ENCODE results near the gene ZNF425. TPM values are rescaled to one million over a fixed set of nuclear protein-coding genes. Genes with fewer than 3 reads are reported as not detected.

Gene ZNF425
- total RNA-seq (1 to 10 TPM in 3 of 9 donors, under 1 TPM in 6; 0.21 to 1.6 (median 0.92) TPM), polyA plus RNA-seq (under 1 TPM; 0.27 to 0.30 TPM)
- long read RNA-seq, donor 1, partial matches to known transcripts: 0 of 1 reads
- long read RNA-seq, donor 1, other reads (novel, unspliced or antisense): 0 of 1 reads
- long read RNA-seq, donor 2, partial matches to known transcripts: 0 of 7 reads
- long read RNA-seq, donor 2, other reads (novel, unspliced or antisense): 3 of 7 reads
- long read RNA-seq, donor 3: 0 reads

GRCh38 chr7:149125863-149126661 is at the start of gene ZNF425:
Gene ZNF425, minus strand, starts transcription at chr7:149126324. Its CDS starts 111 bp downstream, at chr7:149126213.
- peak within 1 kb of the TSS; percentile 94 to 99 (median 96) for H3K27ac ChIP-seq
- peaks cover 0 to 21% (median 10%) of the 10 kb centered on the region in 12 donors for H3K4me1 ChIP-seq
- 0 to 1% (median 0%) methylated on average over 59 to 72 of the region's 72 CpGs for WGBS, 4 donors
- peaks cover 0 to 11% (median 8%) of the 10 kb centered on the region in 12 donors for H3K9me3 ChIP-seq
- TF ChIP-seq, protein P1, sequence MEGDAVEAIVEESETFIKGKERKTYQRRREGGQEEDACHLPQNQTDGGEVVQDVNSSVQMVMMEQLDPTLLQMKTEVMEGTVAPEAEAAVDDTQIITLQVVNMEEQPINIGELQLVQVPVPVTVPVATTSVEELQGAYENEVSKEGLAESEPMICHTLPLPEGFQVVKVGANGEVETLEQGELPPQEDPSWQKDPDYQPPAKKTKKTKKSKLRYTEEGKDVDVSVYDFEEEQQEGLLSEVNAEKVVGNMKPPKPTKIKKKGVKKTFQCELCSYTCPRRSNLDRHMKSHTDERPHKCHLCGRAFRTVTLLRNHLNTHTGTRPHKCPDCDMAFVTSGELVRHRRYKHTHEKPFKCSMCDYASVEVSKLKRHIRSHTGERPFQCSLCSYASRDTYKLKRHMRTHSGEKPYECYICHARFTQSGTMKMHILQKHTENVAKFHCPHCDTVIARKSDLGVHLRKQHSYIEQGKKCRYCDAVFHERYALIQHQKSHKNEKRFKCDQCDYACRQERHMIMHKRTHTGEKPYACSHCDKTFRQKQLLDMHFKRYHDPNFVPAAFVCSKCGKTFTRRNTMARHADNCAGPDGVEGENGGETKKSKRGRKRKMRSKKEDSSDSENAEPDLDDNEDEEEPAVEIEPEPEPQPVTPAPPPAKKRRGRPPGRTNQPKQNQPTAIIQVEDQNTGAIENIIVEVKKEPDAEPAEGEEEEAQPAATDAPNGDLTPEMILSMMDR (IDR thresholded peaks at IDR 0.05): peak; percentile 93 to 99 (median 95)
- TF ChIP-seq POLR2A (IDR thresholded peaks at IDR 0.05): peak in 1 of 2 donors; percentile 89
- H3K4me3 ChIP-seq: peak within 1 kb of the TSS; percentile 70 to 99 (median 84)
- H3K36me3 ChIP-seq: peaks cover 0 to 14% (median 7%) of the 10 kb centered on the region in 9 donors
- intact Hi-C loops (cut with DNase I): loop anchor here in 5 of 10 donors (1.0 to 5.0 kb wide), 5 partner anchors 21 to 97 kb away; partner anchors contain the start of genes ZNF398 (in 4 of the 5), ZNF786 (in 2 of the 5) and PDIA4 (in 1 of the 5)
- DNase-seq: peak; percentile 93 to 96 (median 94)
- ATAC-seq: peak; percentile 91 to 96 (median 94)
- no peaks in the 10 kb centered on the region for H3K27me3 ChIP-seq

DNA sequence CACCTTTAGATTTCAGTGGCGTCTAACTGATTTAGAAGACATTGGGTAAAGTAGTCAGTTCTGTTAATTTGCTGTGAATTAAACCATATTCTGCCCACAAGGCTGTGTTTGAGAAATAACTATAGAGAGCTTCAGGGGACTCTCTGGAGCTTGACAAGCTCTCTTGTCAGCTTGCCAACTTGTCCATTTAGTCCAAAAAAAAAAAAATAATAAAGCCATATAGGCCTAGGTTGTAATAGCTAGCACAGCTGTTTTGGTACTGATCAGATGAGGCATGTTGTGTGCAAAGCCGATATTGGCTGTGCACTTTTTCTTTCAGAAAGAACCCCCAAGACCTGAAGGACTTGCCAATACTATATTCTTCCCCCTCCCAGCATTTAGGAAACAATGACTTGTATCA is 49.0 kb upstream of the ZNF425 start:
- WGBS, 4 donors: 88 to 91% (median 89%) methylated on average over 2 of the region's 2 CpGs
- intact Hi-C loops (cut with DNase I): no loop called here
- Histone ChIP-seq H3K4me1 (peaks cover 0 to 1% (median 0%) of the 10 kb centered on the region in 12 donors), H3K36me3 (peaks cover 0 to 99% (median 87%) of the 10 kb centered on the region in 9 donors), H3K9me3 (no peaks in the 10 kb centered on the region), H3K4me3 (no peak overlapping the region), H3K27me3 (no peaks in the 10 kb centered on the region), H3K27ac (no peak overlapping the region)
- TF ChIP-seq, protein P1 (IDR thresholded peaks at IDR 0.05): no peak
- no peak for TF ChIP-seq POLR2A (IDR thresholded peaks at IDR 0.05)
- DNase-seq (no peak), ATAC-seq (no peak)

DNA sequence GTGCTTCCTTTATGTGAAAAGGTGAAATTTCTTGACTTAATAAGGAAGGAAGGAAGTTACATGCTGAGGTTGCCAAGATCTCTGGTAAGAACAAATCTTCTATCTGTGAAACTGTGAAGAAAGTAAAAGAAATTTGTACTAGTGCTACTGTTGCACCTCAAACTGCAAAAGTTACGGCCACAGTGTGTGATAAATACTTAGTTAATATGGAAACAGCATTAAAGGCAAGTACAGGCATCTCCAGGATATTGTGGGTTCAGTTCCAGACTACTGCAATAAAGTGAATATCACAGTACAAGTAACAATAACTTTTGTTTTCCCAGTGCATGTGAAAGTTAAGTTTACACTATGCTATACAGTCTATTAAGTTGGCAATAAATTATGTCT is 46.4 kb upstream of the ZNF425 start:
- no peak for TF ChIP-seq POLR2A (IDR thresholded peaks at IDR 0.05)
- TF ChIP-seq, protein P1 (IDR thresholded peaks at IDR 0.05): no peak
- peaks cover 0 to 99% (median 87%) of the 10 kb centered on the region in 9 donors for H3K36me3 ChIP-seq
- H3K27me3 ChIP-seq: no peaks in the 10 kb centered on the region
- H3K27ac ChIP-seq: no peak overlapping the region
- ATAC-seq (no peak), DNase-seq (no peak)
- H3K4me3 ChIP-seq: no peak overlapping the region
- intact Hi-C loops (cut with DNase I): no loop called here
- no peaks in the 10 kb centered on the region for H3K9me3 ChIP-seq
- H3K4me1 ChIP-seq: no peaks in the 10 kb centered on the region
- 93 to 98% (median 95%) methylated on average over 1 of the region's 1 CpG for WGBS, 4 donors

Data from heart left ventricle (tissue), 16 donors.